ENCODE data around the gene TPCN2.

GRCh38 chr11:69041516-69041915 lies 7.2 kb upstream of the TPCN2 start:
- TF ChIP-seq CTCF (IDR thresholded peaks at IDR 0.05) (no peak), EP300 (IDR thresholded peaks at IDR 0.05) (no peak), POLR2A (IDR thresholded peaks at IDR 0.05) (no peak)
